ENCODE measurements around the gene CLTC. TPM values are rescaled to one million over a fixed set of nuclear protein-coding genes. Genes with fewer than 3 reads are reported as not detected.
"Not testable (repeated sequence)": the region's sequence is repeated elsewhere in the genome, so short reads cannot be mapped to it uniquely, and the experiment has no call there.

CLTC gene
- 296 and 337 TPM in 2 replicates for total RNA-seq

DNA sequence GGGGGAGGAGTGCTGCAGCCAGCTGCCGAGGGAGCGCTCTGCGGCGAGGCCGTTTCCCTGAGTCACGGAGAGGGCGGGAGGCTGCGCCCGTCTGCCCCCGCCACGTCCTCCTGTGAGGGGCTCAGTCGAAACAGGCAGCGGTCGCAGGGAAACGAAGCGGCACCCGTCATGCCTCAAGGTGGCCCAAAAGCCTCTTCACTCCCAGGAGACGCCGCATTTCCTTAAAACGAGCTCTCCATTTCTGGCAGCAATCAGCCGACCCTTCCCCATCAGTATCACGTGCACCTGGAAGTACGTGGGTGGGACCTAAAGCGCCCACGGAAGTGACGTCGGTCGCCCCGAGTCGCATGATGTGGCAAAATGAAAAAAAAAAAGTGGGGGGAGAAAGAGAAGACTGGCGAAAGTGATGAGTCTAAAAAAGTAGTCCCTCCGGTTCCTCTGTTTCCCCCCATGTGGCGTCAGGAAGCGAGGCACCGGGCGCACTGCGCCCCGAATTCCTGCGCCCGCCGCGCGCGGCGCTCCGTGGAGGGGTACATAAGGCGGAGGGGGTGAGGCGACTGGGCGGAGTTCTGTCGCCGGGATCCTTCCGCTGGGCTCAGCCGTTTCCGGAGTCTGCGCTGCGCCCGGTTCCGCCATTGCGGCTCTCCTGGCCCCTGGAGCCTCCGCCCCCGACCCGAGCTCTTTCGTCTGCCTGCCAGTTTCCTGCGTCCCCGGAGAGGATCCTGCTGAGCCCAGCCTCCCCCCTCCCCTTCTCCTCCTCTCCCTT, at the start of gene CLTC:
Gene CLTC, plus strand, starts transcription at position 598 of the 766 bp plus-strand sequence. CDS start 237 bp downstream, outside the sequence.
- no peaks in the 10 kb centered on the region for H3K36me3 ChIP-seq (ENCODE audit: control insufficient read depth, insufficient read depth, low read length)
- peak; percentile 83 for DNase-seq (ENCODE audit: low read depth)
- no peak for TF ChIP-seq CTCF (IDR thresholded peaks at IDR 0.05; ENCODE audit: insufficient read depth, low read length, poor library complexity, severe bottlenecking)
- no peaks in the 10 kb centered on the region for H3K27me3 ChIP-seq (ENCODE audit: control insufficient read depth, insufficient read depth, low read length)
- H3K4me3 ChIP-seq (ENCODE audit: low read depth, low read length): peak within 1 kb of the TSS; percentile 96

- Histone ChIP-seq H3K27me3 (ENCODE audit: control insufficient read depth, insufficient read depth, low read length) (no peaks in the 10 kb centered on the region), H3K36me3 (ENCODE audit: control insufficient read depth, insufficient read depth, low read length) (no peaks in the 10 kb centered on the region), H3K4me3 (ENCODE audit: low read depth, low read length) (no peak overlapping the region)
- no peak for TF ChIP-seq CTCF (IDR thresholded peaks at IDR 0.05; ENCODE audit: insufficient read depth, low read length, poor library complexity, severe bottlenecking)
- DNase-seq (ENCODE audit: low read depth): no peak
These were observed 47.3 kb upstream of the CLTC start for GRCh38 chr17:59572301-59572924.

- not testable (repeated sequence) for H3K4me3 ChIP-seq (ENCODE audit: low read depth, low read length); H3K27me3 ChIP-seq (ENCODE audit: control insufficient read depth, insufficient read depth, low read length)
These were observed 35.5 kb upstream of the CLTC start for GRCh38 chr17:59584168-59584567.

GRCh38 chr17:59600169-59600568, 19.5 kb upstream of the CLTC start:
- no peak for DNase-seq (ENCODE audit: low read depth)
- Histone ChIP-seq H3K36me3 (ENCODE audit: control insufficient read depth, insufficient read depth, low read length) (peaks cover 1% of the 10 kb centered on the region), H3K27me3 (ENCODE audit: control insufficient read depth, insufficient read depth, low read length) (no peaks in the 10 kb centered on the region)

More at GRCh38 chr17:59584168-59584567, 35.5 kb upstream of the CLTC start:
- H3K36me3 ChIP-seq (ENCODE audit: control insufficient read depth, insufficient read depth, low read length); DNase-seq (ENCODE audit: low read depth): not testable (repeated sequence)

GRCh38 chr17:59601130-59601529, 18.6 kb upstream of the CLTC start:
- DNase-seq (ENCODE audit: low read depth): no peak
- Histone ChIP-seq H3K27me3 (ENCODE audit: control insufficient read depth, insufficient read depth, low read length) (no peaks in the 10 kb centered on the region), H3K36me3 (ENCODE audit: control insufficient read depth, insufficient read depth, low read length) (peaks cover 1% of the 10 kb centered on the region), H3K4me3 (ENCODE audit: low read depth, low read length) (no peak overlapping the region)
- TF ChIP-seq CTCF (IDR thresholded peaks at IDR 0.05; ENCODE audit: insufficient read depth, low read length, poor library complexity, severe bottlenecking): no peak

More at GRCh38 chr17:59600169-59600568, 19.5 kb upstream of the CLTC start:
- TF ChIP-seq CTCF (IDR thresholded peaks at IDR 0.05; ENCODE audit: insufficient read depth, low read length, poor library complexity, severe bottlenecking): no peak
- H3K4me3 ChIP-seq (ENCODE audit: low read depth, low read length): no peak overlapping the region

GRCh38 chr17:59607061-59607460, 12.6 kb upstream of the CLTC start:
- Histone ChIP-seq H3K36me3 (ENCODE audit: control insufficient read depth, insufficient read depth, low read length) (peaks cover 1% of the 10 kb centered on the region), H3K27me3 (ENCODE audit: control insufficient read depth, insufficient read depth, low read length) (no peaks in the 10 kb centered on the region), H3K4me3 (ENCODE audit: low read depth, low read length) (no peak overlapping the region)
- no peak for TF ChIP-seq CTCF (IDR thresholded peaks at IDR 0.05; ENCODE audit: insufficient read depth, low read length, poor library complexity, severe bottlenecking)
- DNase-seq (ENCODE audit: low read depth): no peak
